ENCODE measurements around the gene KBTBD12. TPM values are rescaled to one million over a fixed set of nuclear protein-coding genes. Genes with fewer than 3 reads are reported as not detected.

The KBTBD12 gene
- total RNA-seq, 2 donors from 2014 or later = 1.5 to 4.4 TPM

DNA sequence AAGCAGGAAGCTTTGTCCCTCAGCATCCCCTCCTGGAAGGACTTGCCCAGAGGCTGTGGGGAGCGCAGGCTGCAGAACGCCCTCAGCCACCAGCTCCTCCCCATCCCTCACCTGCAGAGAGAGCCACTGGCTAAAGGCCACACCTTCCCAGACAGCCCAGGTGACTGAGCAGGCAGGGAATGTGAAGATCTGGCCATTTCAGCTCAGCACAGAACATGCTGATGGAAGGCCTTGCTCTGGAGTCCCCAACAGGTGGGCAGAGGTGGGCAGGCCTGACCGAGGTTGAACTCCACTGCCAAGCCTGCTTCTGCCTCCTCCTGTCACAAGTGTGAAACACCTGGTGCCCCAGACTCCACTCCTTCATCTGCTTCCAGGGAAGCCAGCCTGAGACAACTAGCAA, 86.5 kb downstream of the KBTBD12 start:
- DNase-seq (ENCODE audit: low spot score) = no peak
- no peaks in the 10 kb centered on the region for H3K4me1 ChIP-seq
- TF ChIP-seq, protein P1, sequence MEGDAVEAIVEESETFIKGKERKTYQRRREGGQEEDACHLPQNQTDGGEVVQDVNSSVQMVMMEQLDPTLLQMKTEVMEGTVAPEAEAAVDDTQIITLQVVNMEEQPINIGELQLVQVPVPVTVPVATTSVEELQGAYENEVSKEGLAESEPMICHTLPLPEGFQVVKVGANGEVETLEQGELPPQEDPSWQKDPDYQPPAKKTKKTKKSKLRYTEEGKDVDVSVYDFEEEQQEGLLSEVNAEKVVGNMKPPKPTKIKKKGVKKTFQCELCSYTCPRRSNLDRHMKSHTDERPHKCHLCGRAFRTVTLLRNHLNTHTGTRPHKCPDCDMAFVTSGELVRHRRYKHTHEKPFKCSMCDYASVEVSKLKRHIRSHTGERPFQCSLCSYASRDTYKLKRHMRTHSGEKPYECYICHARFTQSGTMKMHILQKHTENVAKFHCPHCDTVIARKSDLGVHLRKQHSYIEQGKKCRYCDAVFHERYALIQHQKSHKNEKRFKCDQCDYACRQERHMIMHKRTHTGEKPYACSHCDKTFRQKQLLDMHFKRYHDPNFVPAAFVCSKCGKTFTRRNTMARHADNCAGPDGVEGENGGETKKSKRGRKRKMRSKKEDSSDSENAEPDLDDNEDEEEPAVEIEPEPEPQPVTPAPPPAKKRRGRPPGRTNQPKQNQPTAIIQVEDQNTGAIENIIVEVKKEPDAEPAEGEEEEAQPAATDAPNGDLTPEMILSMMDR (IDR thresholded peaks at IDR 0.05) = no peak
- H3K36me3 ChIP-seq = no peaks in the 10 kb centered on the region
- H3K4me3 ChIP-seq = no peak overlapping the region
- H3K27ac ChIP-seq = no peak overlapping the region
- H3K9me3 ChIP-seq = no peaks in the 10 kb centered on the region
- no peaks in the 10 kb centered on the region for H3K27me3 ChIP-seq

DNA sequence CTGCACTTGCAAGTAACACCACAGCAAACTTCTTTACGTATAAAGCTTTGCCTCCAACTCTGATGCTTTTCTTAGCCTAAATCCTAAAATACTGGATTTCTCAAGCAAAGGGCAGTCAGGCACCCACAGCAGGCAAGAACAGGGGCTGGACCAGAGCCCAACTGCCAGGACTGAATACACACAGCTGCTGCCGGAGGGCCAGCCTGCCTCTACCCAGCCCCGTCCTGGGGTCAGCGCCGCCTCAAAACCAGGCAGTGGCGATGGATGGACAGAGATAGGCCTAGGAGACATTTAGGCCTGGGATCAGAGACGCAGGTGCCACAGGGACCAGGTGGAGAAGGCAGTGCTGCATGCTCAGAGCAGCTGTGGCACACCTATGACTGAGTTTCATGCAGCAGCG, 89.6 kb downstream of the KBTBD12 start:
- H3K9me3 ChIP-seq = no peaks in the 10 kb centered on the region
- no peaks in the 10 kb centered on the region for H3K4me1 ChIP-seq
- no peak overlapping the region for H3K4me3 ChIP-seq
- no peaks in the 10 kb centered on the region for H3K36me3 ChIP-seq
- DNase-seq (ENCODE audit: low spot score) = no peak
- no peaks in the 10 kb centered on the region for H3K27me3 ChIP-seq
- H3K27ac ChIP-seq = no peak overlapping the region
- TF ChIP-seq, protein P1 (IDR thresholded peaks at IDR 0.05) = no peak

DNA sequence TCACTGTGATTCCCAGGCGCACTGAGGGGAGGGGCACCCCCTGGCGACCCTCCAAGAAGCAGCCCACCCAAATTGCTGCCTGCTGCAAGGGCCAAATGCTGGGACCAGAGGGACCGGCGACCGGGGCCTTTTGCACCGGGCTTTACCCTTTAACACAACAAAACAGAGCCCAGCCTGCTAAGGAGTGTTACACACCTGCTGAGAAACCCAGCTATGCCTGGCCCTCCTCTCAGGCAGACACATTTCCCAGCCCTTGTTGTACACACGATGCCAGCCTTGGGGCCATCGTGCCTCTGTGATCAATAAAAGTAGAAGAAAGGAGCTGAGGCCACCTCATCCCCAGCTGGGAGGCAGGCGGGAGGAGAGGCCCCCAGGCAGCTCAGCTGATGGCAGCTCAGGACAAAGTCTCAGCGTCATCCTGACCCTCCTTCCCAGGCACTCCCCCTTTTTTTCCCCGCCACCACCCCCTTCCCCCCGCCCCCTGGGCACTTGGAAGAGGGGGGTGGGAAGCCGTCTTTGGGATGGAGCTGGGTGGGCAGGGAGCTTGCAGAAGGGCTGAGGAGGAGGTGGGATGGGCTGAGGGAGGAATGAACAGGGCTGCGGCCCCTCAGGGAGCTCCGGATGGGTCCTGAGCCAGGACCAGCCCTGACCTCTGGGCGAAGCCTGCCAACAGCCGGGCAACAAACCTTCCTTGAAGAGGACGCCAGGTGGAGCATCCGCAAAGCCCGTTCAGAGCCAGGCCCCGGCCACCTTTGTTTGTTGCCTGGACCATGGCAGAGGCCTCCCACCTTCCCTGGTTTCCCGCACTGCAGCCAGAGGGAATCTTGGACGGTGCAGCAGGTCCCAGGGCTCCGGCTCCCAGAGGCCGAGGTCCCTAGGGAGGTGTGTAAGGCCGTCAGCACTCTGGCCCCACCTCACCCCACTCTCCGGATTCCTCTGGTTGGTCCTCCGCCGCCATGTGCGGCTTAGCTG, 91.3 kb downstream of the KBTBD12 start:
- no peak for DNase-seq (ENCODE audit: low spot score)
- TF ChIP-seq, protein P1 (IDR thresholded peaks at IDR 0.05) = no peak
- no peak overlapping the region for H3K4me3 ChIP-seq
- H3K36me3 ChIP-seq = no peaks in the 10 kb centered on the region
- H3K27ac ChIP-seq = no peak overlapping the region
- no peaks in the 10 kb centered on the region for H3K27me3 ChIP-seq
- H3K4me1 ChIP-seq = no peaks in the 10 kb centered on the region
- H3K9me3 ChIP-seq = no peaks in the 10 kb centered on the region

DNA sequence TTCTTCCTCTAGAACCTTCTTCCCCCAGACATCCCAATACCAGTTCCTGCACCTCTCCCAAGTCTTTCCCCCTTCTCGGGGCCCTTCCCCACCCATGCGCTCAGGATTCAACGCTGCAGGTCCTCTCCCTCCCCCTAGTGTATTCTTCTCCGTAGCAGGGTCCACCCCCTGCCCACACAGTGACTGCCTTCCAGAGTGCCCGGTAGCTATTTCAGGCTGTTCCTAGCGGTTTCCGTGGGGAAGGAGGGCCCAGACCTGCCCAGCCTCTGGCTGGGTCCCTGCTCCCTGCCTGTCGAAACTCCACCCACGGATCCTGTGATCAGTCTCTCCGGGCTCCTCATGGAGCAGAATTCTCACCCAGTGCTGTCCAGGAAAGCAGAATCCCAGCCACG, 92.0 kb downstream of the KBTBD12 start:
- Histone ChIP-seq H3K27me3 (no peaks in the 10 kb centered on the region), H3K9me3 (no peaks in the 10 kb centered on the region), H3K36me3 (no peaks in the 10 kb centered on the region), H3K4me1 (no peaks in the 10 kb centered on the region), H3K4me3 (no peak overlapping the region), H3K27ac (no peak overlapping the region)
- no peak for DNase-seq (ENCODE audit: low spot score)
- TF ChIP-seq, protein P1 (IDR thresholded peaks at IDR 0.05) = no peak

DNA sequence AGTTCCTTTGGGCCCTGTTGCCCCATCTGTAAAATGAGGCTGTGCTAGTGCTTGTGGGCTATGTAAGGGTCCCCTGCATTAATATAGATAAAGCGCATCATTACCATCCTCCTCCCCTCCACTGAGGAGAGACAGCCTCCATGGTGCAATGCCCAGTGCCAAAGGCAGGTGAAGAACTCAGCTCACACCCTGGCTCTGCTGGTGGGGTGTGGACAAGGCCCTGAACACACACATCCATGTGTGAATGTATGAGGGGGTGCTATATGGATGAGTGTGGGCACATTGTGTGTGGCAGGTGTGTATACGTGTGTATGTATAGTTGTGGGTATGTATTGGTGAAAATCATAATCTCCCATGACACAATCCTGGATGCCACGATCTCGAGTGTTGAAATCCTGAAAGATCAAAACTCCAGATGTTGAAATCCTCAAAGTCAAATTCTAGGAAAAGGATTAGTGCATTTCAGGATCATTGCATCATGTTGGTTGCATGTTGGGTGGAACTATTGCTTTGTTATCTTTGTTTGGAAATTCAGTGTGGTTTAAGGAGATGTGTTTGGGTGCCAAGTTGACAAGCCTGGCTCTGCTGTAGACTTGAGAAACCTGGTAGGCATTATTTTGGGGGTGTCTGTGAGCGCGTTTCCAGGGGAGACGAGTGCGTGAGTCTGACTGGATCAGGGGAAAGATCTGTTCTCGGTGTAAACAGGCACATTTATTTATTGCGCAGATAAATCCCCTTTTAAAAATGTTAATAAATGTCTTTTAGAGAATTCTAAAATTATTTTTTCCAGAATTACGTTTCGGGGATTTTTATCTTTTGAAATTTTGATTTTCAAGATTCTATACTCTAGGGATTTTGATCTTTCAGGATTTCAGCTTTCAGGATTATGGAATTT, 95.2 kb downstream of the KBTBD12 start:
- no peaks in the 10 kb centered on the region for H3K27me3 ChIP-seq
- no peaks in the 10 kb centered on the region for H3K4me1 ChIP-seq
- H3K9me3 ChIP-seq = no peaks in the 10 kb centered on the region
- no peaks in the 10 kb centered on the region for H3K36me3 ChIP-seq
- H3K4me3 ChIP-seq = no peak overlapping the region
- TF ChIP-seq, protein P1 (IDR thresholded peaks at IDR 0.05) = no peak
- H3K27ac ChIP-seq = no peak overlapping the region
- no peak for DNase-seq (ENCODE audit: low spot score)

Measured in right atrium auricular region (tissue), 2 donors.